HL-60 (cell line): ENCODE data around the gene GET3.

ENCODE experiments used
- DNase-seq, 2 experiments: peaks; one replicate each; pipeline ENCODE4 v3.0.0-alpha.2; 2010 to 2020; ENCODE audit warnings: low read depth in 1 of 2, low spot score in 1 of 2
- H3K27ac ChIP-seq: fragments of 250-450 bp; sonication (Bioruptor Pico); replicated peaks from 2 replicates; pipeline ENCODE4 v1.5.1; 2020; ENCODE audit warnings: mild to moderate bottlenecking, moderate library complexity
- H3K27me3 ChIP-seq: fragments of 250-450 bp; sonication (Bioruptor Pico); 2 replicates; pipeline ENCODE4 v1.5.1; 2021; ENCODE audit warnings: mild to moderate bottlenecking, moderate library complexity; ENCODE audit not compliant: insufficient read depth, poor library complexity, severe bottlenecking
- H3K4me3 ChIP-seq: replicated peaks from 2 replicates; pipeline ENCODE4 v1.5.1; 2011; ENCODE audit warnings: mild to moderate bottlenecking, control low read depth, low read length; ENCODE audit not compliant: insufficient read depth
- CTCF ChIP-seq: IDR thresholded peaks from one replicate; pipeline ENCODE4 v1.5.1; 2011; ENCODE audit warnings: low read length, control low read depth, inconsistent platforms; ENCODE audit not compliant: insufficient read depth
- GABPA ChIP-seq: IDR thresholded peaks from 2 replicates; pipeline ENCODE4 v1.6.1; 2012; ENCODE audit warnings: low read depth
- POLR2AphosphoS5 ChIP-seq: IDR thresholded peaks from 2 replicates; pipeline ENCODE4 v1.6.1; 2012; ENCODE audit warnings: low read depth
- REST ChIP-seq: IDR thresholded peaks from 2 replicates; pipeline ENCODE4 v1.6.1; 2012; ENCODE audit warnings: low read depth; ENCODE audit not compliant: insufficient replicate concordance
- SPI1 ChIP-seq: IDR thresholded peaks from 2 replicates; pipeline ENCODE4 v1.6.1; 2012; ENCODE audit warnings: low read depth, mild to moderate bottlenecking, borderline replicate concordance

GET3 gene

GRCh38 chr19:12756150-12756883 is 19.0 kb downstream of the GET3 start:
- no peak for DNase-seq
- Histone ChIP-seq H3K27ac (no peak overlapping the region), H3K27me3 (peaks cover 11% of the 10 kb centered on the region), H3K4me3 (no peak overlapping the region)
- TF ChIP-seq GABPA (no peak), SPI1 (no peak), REST (no peak)

- DNase-seq = peak in 1 of 2 experiments; percentile 59
- Histone ChIP-seq H3K27ac (no peak overlapping the region), H3K27me3 (no peaks in the 10 kb centered on the region), H3K4me3 (no peak overlapping the region; the same call in 1 of the 2 replicates)
- TF ChIP-seq POLR2AphosphoS5 (no peak), GABPA (no peak), CTCF (peak; percentile 82), SPI1 (no peak), REST (no peak)
Observed at GRCh38 chr19:12757544-12758274, 20.4 kb downstream of the GET3 start.

GRCh38 chr19:12759686-12760085 is 22.4 kb downstream of the GET3 start:
- H3K27ac ChIP-seq = no peak overlapping the region
- no peaks in the 10 kb centered on the region for H3K27me3 ChIP-seq
- no peak for TF ChIP-seq REST
- TF ChIP-seq CTCF = no peak
- TF ChIP-seq POLR2AphosphoS5 = no peak
- no peak for DNase-seq
- no peak overlapping the region for H3K4me3 ChIP-seq
